Sigmoid colon (tissue), 3 donors: ENCODE data around the gene NHERF2.

Experiments used
- POLR2A ChIP-seq, 2 donors: fragments of 450-650 bp; IDR thresholded peaks; one replicate each; pipeline ENCODE4 v1.6.1; 2016; ENCODE audit warnings: antibody characterized with exemption in 2 of 2, mild to moderate bottlenecking in 2 of 2, moderate library complexity in 2 of 2
- TF ChIP-seq, protein P1 (sequence below), 4 experiments: fragments of 450-650 bp in 3 of 4; fragments of 200-600 bp in 1 of 4; IDR thresholded peaks; one replicate each; pipeline ENCODE4 v1.5.1; 2016 to 2019; ENCODE audit warnings: antibody characterized with exemption in 4 of 4, mild to moderate bottlenecking in 3 of 4, moderate library complexity in 2 of 4

DNA sequence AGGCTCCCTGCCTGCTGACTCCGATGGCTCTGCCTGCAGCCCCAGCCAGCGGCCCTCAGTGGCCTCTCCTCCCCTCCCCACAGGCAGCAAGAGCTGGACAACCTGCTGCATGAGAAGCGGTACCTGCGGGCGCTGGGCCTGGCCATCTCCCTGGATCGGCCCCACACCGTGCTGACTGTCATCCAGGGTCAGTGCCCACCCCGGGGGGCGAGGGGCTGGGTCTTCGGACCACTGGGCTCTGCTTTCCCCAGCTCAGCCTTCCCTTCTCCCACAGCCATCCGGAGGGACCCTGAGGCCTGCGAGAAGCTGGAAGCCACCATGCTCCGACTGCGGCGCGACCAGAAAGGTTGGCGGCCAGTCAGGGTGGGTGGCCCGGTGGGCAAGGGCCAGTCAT, 48.8 kb upstream of the NHERF2 start:
- TF ChIP-seq, protein P1, sequence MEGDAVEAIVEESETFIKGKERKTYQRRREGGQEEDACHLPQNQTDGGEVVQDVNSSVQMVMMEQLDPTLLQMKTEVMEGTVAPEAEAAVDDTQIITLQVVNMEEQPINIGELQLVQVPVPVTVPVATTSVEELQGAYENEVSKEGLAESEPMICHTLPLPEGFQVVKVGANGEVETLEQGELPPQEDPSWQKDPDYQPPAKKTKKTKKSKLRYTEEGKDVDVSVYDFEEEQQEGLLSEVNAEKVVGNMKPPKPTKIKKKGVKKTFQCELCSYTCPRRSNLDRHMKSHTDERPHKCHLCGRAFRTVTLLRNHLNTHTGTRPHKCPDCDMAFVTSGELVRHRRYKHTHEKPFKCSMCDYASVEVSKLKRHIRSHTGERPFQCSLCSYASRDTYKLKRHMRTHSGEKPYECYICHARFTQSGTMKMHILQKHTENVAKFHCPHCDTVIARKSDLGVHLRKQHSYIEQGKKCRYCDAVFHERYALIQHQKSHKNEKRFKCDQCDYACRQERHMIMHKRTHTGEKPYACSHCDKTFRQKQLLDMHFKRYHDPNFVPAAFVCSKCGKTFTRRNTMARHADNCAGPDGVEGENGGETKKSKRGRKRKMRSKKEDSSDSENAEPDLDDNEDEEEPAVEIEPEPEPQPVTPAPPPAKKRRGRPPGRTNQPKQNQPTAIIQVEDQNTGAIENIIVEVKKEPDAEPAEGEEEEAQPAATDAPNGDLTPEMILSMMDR (IDR thresholded peaks at IDR 0.05) = no peak
- TF ChIP-seq POLR2A (IDR thresholded peaks at IDR 0.05) = no peak
